Ammon's horn (tissue), 1 donor: ENCODE results near the gene NAV2.
A peak's percentile ranks its signal among the peaks of the same experiment; 100 is the strongest.
"Not testable (repeated sequence)": the region's sequence is repeated elsewhere in the genome, so short reads cannot be mapped to it uniquely, and the experiment has no call there.

Source experiments
- DNase-seq: peaks from one replicate; pipeline ENCODE4 v3.0.0-alpha.2; 2016; ENCODE audit warnings: low spot score

The NAV2 gene

DNA sequence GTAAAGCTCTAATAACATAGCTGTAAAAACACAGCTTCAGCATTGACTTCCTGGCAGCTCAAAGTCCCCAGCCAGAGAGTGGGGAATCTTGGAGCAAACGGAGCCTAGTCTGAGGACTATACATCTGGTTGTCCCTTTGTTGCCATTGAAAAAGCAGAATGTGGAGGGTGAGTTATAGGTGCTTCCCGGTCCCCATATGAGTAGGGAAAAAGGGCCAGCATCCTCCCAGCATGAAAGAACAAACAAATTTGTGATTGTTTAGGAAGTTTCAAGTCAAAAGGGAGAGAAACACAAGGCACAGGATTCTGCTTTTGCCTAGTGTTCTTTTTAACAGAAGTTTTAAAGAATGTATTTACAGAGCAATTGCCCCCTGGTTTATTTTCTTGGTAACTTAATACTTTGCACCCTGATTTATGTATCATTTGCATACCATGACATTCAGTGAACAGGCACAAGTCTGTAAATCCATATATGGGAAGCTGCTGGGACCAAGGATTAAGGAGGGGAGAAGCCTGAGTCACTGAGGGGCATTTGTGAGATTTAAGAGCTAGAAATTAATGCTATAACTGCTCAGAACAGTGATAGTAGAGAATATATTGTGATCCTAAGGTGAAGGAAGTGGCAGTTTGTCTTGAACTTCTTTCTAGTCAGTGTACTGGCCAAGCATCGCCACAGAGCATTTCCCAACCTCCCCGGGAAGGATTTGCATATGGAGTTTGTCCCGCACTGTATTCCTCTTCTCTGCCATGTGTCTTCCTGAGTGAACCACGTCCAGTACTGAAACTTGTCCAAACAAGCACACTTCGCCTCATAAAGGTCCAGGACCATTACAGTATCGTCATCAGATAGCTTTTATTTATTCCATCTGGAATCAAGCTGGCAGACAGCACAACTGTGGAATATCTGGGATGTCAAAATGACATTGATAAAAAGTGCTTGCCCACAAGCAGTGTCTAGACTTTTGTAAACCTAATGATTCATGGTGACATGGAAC is 344.6 kb downstream of the NAV2 start:
- no peak for DNase-seq

GRCh38 chr11:20058749-20059458 is 346.3 kb downstream of the NAV2 start:
- no peak for DNase-seq

GRCh38 chr11:20059587-20060021 is 347.0 kb downstream of the NAV2 start:
- no peak for DNase-seq

- no peak for DNase-seq
Observed at GRCh38 chr11:20060181-20060580, 347.5 kb downstream of the NAV2 start.

DNA sequence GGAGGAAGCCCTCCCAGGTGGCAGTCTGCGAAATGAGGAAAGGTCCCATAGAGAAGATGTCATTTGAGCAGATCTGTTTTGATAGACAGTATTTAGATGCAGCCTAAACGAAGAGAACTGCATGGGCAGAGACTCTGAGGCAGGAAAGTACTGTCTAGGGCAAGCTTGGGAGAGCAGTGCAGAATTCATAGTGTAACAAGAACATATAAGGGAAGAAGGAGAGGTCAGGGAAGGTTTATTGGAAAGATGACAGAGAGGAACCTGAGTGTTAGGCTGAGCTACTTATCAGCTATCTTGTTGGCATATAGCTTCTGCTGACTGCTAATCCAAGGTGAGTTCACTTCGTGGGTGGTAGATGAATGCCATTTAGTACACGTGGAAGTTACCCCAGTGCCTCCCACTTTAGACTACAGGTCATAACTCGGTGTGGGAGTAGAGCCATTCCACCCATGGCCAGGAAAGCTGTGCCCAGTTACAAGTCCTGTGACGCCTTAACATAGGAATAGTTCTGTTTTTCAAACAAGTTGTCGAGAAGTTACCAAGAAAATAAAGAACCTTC is 348.1 kb downstream of the NAV2 start:
- DNase-seq = no peak

- DNase-seq = no peak
Observed at GRCh38 chr11:20061776-20062175, 349.1 kb downstream of the NAV2 start.

- no peak for DNase-seq
Observed at GRCh38 chr11:20064961-20065405, 352.3 kb downstream of the NAV2 start.

GRCh38 chr11:20065406-20065805 is 352.8 kb downstream of the NAV2 start:
- no peak for DNase-seq

GRCh38 chr11:20066013-20066782 is 353.6 kb downstream of the NAV2 start:
- no peak for DNase-seq

- DNase-seq = no peak
Observed at GRCh38 chr11:20066783-20067156, 354.1 kb downstream of the NAV2 start.

GRCh38 chr11:20067665-20068064 is 355.0 kb downstream of the NAV2 start:
- no peak for DNase-seq

DNA sequence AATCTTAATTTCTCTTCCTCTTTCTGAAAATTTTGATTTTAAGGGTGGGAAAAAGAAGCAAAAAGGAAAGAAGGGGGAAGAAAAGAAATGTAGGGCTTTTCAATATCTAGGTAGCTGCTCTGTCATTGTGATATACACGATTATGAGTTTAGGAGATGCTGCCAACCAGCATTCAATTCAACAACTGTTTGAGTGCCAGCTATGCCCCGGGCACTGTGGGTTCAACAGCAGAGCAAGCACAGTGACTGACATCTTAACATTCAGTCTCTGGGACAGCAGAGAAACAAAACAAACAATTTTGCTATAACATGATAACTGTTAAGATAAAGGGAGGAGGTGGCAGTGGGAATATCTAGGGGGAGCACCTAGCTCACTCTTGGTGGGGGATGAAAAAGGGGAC is 356.1 kb downstream of the NAV2 start:
- DNase-seq = no peak

DNA sequence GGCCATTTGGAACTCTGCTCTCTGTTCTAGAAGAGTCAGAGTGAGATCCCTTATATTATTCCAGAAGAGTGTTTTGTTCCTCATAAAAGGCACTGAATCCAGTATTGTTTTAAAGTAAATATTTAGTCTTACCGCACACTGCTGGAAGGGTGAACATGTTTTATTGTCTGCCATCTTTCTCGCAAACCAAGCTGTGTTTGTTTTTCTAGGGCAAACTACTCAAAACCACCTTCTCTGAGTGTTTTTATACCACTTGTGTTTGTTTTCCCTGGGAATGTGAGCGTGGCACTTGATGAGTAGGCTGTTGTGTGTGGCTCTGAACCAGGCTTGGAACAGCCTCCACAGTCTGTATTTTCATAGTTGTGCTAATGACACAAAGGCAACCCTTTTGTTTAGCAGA is 357.8 kb downstream of the NAV2 start:
- DNase-seq = peak; percentile 68

DNA sequence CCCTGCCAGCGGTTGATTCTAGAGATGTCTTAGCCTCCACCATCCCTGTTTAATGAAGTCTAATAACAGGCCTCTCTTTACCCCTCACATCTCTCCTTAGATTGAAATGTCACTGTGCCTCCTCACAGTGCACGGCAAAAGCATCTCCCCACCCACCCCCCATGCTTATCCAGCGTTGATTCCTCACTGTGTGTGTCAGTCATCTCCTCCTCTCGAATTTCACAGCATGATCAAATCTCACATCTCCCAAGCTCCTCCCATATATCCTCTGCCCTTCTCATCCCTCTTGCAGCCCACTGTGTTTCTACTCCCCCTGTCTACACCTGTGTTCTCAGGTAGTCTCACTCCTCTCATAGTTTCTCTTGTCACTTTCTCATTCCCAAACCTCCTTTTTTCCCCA is 363.0 kb downstream of the NAV2 start:
- no peak for DNase-seq

DNA sequence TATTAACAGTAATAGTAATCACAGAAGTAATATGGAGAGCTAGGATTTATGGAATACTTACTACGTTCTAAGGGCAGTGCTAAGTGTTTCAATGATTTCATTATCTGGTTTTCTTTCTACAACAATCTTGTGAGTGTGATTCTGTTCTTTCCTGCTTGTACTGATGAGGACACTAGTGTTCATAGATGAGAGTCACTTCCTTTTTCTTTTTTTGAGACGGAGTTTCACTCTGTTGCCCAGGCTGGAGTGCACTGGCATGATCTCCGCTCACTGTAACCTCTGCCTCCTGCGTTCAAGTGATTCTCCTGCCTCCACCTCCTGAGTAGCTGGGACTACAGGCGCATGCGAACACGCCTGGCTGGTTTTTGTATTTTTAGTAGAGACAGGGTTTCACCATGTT is 366.2 kb downstream of the NAV2 start:
- DNase-seq = no peak

- no peak for DNase-seq
Observed at GRCh38 chr11:20080032-20080685, 367.5 kb downstream of the NAV2 start.

- no peak for DNase-seq
Observed at GRCh38 chr11:20081336-20081735, 368.7 kb downstream of the NAV2 start.

DNA sequence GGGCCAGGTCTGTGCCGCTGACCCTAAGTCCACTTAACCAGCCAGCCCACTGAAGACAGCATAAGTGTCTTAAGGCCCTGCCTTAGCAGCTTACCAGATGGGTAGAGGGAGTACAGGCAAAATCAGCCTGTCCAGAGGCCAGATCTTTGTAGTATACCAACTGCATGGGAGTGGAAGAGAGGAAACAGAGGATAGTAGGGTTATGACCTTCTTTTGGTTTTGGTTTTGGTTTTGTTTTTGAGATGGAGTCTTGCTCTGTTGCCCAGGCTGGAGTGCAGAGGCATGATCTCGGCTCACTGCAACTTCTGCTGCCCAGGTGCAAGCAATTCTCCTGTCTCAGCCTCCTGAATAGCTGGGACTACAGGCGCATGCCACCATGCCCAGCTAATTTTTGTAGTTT is 371.2 kb downstream of the NAV2 start:
- DNase-seq = not testable (repeated sequence)

- no peak for DNase-seq
Observed at GRCh38 chr11:20084921-20085814, 372.5 kb downstream of the NAV2 start.

- DNase-seq = no peak
Observed at GRCh38 chr11:20085918-20086317, 373.3 kb downstream of the NAV2 start.
